Measurements from ENCODE around the gene CCDC18. TPM values are rescaled to one million over a fixed set of nuclear protein-coding genes. Genes with fewer than 3 reads are reported as not detected.
"Not testable (repeated sequence)": the region's sequence is repeated elsewhere in the genome, so short reads cannot be mapped to it uniquely, and the experiment has no call there.

The CCDC18 gene
- total RNA-seq, 6 experiments from 2014 or later = 6.2 to 13.7 (median 12.9) TPM

DNA sequence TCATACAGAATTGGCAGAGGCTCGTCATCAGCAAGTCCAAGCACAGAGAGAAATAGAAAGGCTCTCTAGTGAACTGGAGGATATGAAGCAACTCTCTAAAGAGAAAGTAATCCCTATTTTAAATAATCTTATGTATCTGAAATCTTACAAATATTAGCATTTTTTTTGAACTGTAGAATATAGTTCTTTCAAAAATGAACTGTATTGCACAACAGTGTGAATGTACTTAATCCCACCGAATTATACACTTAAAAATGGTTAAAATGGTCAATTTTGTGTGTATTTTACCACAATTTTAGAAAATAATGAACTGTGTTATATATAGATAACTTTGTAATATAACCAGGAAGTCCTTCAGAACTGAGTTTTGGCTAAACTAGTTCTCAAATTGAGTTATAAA is 75.9 kb downstream of the CCDC18 start:
- H3K27me3 Mint-ChIP-seq (ENCODE audit: insufficient read depth) = no peaks in the 10 kb centered on the region
- peaks cover 13% of the 10 kb centered on the region for H3K4me1 Mint-ChIP-seq (ENCODE audit: low read depth)
- TF ChIP-seq, protein P1, sequence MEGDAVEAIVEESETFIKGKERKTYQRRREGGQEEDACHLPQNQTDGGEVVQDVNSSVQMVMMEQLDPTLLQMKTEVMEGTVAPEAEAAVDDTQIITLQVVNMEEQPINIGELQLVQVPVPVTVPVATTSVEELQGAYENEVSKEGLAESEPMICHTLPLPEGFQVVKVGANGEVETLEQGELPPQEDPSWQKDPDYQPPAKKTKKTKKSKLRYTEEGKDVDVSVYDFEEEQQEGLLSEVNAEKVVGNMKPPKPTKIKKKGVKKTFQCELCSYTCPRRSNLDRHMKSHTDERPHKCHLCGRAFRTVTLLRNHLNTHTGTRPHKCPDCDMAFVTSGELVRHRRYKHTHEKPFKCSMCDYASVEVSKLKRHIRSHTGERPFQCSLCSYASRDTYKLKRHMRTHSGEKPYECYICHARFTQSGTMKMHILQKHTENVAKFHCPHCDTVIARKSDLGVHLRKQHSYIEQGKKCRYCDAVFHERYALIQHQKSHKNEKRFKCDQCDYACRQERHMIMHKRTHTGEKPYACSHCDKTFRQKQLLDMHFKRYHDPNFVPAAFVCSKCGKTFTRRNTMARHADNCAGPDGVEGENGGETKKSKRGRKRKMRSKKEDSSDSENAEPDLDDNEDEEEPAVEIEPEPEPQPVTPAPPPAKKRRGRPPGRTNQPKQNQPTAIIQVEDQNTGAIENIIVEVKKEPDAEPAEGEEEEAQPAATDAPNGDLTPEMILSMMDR (IDR thresholded peaks at IDR 0.05) = no peak
- no peak overlapping the region for H3K27ac Mint-ChIP-seq
- H3K36me3 Mint-ChIP-seq (ENCODE audit: low read depth) = peaks cover 17% of the 10 kb centered on the region
- H3K9me3 Mint-ChIP-seq = no peaks in the 10 kb centered on the region
- H3K4me3 Mint-ChIP-seq = no peak overlapping the region
- no peak for DNase-seq

DNA sequence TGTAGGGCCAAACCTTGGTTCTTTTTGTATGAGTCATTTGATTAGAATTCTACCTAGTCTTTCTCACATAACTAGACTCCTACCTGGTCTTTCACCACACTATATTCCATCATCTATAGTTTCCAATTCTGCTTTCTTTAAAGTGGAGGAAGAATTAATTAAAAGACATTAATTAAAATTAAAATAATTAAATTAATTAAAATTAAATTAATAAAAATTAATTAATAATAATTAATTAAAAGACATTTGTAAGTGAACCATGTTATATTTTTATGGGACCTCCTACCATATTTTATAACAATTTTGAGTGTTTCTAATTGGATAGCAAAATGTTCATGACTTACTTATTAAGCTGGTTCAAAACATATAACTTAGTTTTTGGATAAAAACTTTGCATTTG is 77.4 kb downstream of the CCDC18 start:
- TF ChIP-seq, protein P1 (IDR thresholded peaks at IDR 0.05) = no peak
- peaks cover 13% of the 10 kb centered on the region for H3K4me1 Mint-ChIP-seq (ENCODE audit: low read depth)
- H3K9me3 Mint-ChIP-seq = peaks cover 13% of the 10 kb centered on the region
- no peak for DNase-seq
- peaks cover 21% of the 10 kb centered on the region for H3K36me3 Mint-ChIP-seq (ENCODE audit: low read depth)
- no peak overlapping the region for H3K4me3 Mint-ChIP-seq
- H3K27me3 Mint-ChIP-seq (ENCODE audit: insufficient read depth) = no peaks in the 10 kb centered on the region
- no peak overlapping the region for H3K27ac Mint-ChIP-seq

DNA sequence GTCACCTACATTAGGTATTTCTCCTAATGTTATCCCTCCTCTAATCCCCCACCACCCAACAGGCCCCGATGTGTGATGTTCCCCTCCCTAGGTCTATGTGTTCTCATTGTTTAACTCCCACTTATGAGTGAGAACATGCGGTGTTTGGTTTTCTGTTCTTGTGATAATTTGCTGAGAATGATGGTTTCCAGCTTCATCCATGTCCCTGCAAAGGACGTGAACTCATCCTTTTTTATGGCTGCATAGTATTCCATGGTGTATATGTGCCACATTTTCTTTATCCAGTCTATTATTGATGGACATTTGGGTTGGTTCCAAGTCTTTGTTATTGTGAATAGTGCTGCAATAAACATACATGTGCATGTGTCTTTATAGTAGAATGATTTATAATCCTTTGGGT is 80.2 kb downstream of the CCDC18 start:
- not testable (repeated sequence) for H3K4me1 Mint-ChIP-seq (ENCODE audit: low read depth); H3K27me3 Mint-ChIP-seq (ENCODE audit: insufficient read depth); DNase-seq; H3K27ac Mint-ChIP-seq; H3K4me3 Mint-ChIP-seq
- peaks cover 19% of the 10 kb centered on the region for H3K9me3 Mint-ChIP-seq
- peaks cover 41% of the 10 kb centered on the region for H3K36me3 Mint-ChIP-seq (ENCODE audit: low read depth)

DNA sequence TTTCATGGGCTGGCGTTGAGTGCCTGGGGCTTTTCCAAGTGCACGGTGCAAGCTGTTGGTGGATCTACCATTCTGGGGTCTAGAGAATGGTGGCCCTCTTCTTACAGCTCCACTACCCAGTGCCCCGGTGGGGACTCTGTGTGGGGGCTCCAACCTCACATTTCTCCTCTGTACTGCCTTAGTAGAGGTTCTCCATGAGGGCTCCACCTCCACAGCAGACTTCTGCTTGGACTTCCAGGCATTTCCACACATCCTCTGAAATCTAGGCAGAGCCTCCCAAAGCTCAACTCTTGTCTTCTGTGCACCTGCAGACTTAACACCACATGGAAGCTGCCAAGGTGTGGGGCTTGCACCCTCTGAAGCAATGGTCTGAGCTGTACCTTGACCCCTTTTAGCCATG is 82.1 kb downstream of the CCDC18 start:
- H3K4me1 Mint-ChIP-seq (ENCODE audit: low read depth) = no peaks in the 10 kb centered on the region
- H3K27ac Mint-ChIP-seq = no peak overlapping the region
- no peak for DNase-seq
- H3K36me3 Mint-ChIP-seq (ENCODE audit: low read depth) = peaks cover 59% of the 10 kb centered on the region
- no peak overlapping the region for H3K4me3 Mint-ChIP-seq
- no peaks in the 10 kb centered on the region for H3K27me3 Mint-ChIP-seq (ENCODE audit: insufficient read depth)
- TF ChIP-seq, protein P1 (IDR thresholded peaks at IDR 0.05) = no peak
- H3K9me3 Mint-ChIP-seq = peaks cover 19% of the 10 kb centered on the region

DNA sequence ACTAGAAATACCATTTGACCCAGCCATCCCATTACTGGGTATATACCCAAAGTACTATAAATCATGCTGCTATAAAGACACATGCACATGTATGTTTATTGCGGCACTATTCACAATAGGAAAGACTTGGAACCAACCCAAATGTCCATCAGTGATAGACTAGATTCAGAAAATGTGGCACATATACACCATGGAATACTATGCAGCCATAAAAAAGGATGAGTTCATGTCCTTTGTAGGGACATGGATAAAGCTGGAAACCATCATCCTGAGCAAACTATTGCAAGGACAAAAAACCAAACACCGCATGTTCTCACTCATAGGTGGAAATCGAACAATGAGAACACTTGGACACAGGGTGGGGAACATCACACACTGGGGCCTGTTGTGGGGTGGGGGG is 88.4 kb downstream of the CCDC18 start:
- H3K27ac Mint-ChIP-seq; H3K27me3 Mint-ChIP-seq (ENCODE audit: insufficient read depth); H3K4me3 Mint-ChIP-seq; H3K4me1 Mint-ChIP-seq (ENCODE audit: low read depth); DNase-seq; H3K9me3 Mint-ChIP-seq: not testable (repeated sequence)
- H3K36me3 Mint-ChIP-seq (ENCODE audit: low read depth) = peaks cover 39% of the 10 kb centered on the region

DNA sequence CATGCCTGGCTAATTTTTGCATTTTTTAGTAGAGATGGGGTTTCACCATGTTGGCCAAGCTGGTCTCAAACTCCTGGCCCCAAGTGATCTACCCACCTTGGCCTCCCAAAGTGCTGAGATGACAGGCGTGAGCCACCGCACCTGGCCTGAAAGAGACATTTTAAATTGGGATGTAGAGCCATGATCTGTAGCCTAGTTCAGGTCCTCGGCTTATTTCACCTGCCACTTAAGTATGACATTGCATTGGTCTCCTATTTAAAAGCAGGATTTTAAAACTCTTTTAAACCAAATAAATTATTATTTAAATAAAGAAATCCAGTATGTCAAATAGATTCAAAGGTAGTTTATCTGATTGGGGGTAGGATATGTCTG is 94.7 kb downstream of the CCDC18 start:
- H3K4me3 Mint-ChIP-seq; H3K4me1 Mint-ChIP-seq (ENCODE audit: low read depth); H3K9me3 Mint-ChIP-seq; H3K36me3 Mint-ChIP-seq (ENCODE audit: low read depth); H3K27ac Mint-ChIP-seq; H3K27me3 Mint-ChIP-seq (ENCODE audit: insufficient read depth); DNase-seq: not testable (repeated sequence)

DNA sequence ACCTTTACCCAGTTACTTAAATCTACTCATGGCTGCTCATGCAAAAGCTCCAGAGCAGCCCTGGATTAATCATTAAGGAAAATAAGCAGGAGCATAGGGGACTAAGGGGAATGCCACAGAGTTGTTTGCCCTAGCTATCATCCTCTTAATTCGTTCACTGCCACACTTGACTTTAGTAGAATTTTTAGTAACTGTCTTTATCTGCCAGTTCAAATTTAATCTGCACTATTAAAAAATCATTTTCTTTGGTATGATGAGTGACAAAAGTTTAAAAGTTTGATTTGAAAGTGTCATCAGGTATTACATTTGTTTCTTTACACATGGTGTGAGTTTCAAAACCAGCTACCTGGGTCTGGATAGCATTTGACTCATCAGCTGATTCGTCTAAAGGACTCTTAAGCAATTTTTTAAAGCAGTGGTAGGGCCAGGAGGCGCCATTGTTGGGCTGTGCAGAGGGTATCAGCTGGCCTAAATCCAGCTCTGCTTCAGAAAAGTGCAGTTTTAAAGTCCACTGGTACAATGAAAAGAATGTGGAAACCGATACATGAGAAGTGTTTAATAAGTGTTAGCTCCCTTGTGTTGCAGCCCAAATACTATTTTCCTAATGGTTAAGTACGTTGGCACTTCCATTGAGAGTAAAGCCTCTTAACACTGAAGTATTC is 95.2 kb downstream of the CCDC18 start:
- no peak overlapping the region for H3K27ac Mint-ChIP-seq
- H3K9me3 Mint-ChIP-seq = no peaks in the 10 kb centered on the region
- no peaks in the 10 kb centered on the region for H3K4me1 Mint-ChIP-seq (ENCODE audit: low read depth)
- DNase-seq = no peak
- peaks cover 7% of the 10 kb centered on the region for H3K36me3 Mint-ChIP-seq (ENCODE audit: low read depth)
- H3K4me3 Mint-ChIP-seq = no peak overlapping the region
- no peaks in the 10 kb centered on the region; the same call in 1 of the 2 replicates for H3K27me3 Mint-ChIP-seq (ENCODE audit: insufficient read depth)
- TF ChIP-seq, protein P1 (IDR thresholded peaks at IDR 0.05) = no peak

DNA sequence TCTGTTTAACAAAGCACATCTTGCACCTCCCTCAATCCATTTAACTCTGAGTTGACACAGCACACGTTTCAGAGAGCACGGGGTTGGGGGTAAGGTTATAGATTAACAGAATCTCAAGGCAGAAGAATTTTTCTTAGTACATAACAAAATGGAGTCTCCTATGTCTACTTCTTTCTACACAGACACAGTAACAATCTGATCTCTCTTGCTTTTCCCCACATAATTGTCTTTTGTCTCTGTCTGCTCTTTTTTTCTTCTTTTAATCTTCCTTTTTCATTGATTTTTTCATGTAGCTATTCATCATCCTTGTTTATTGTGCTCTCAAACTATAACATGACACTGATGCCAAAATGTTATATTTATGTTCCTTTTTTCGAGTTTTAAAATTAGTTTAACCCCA is 97.0 kb downstream of the CCDC18 start:
- not testable (repeated sequence) for H3K27ac Mint-ChIP-seq; H3K27me3 Mint-ChIP-seq (ENCODE audit: insufficient read depth); H3K4me3 Mint-ChIP-seq; DNase-seq; H3K9me3 Mint-ChIP-seq; H3K36me3 Mint-ChIP-seq (ENCODE audit: low read depth); H3K4me1 Mint-ChIP-seq (ENCODE audit: low read depth)

Measured in HFFc6 (cell line).